Testis (tissue), 2 donors: ENCODE results near the gene CTTNBP2.

Experiments used
- POLR2A ChIP-seq: fragments of 450-650 bp; IDR thresholded peaks from one replicate; pipeline ENCODE4 v1.6.1; 2017; ENCODE audit warnings: antibody characterized with exemption, mild to moderate bottlenecking, moderate library complexity
- TF ChIP-seq, protein P1 (sequence below), 3 experiments: fragments of 450-650 bp in 2 of 3; fragments of 200-600 bp in 1 of 3; sonication (generic) in 1 of 3; IDR thresholded peaks; one replicate each; pipeline ENCODE4 v1.5.1; 2016 to 2019; ENCODE audit warnings: antibody characterized with exemption in 3 of 3, mild to moderate bottlenecking in 2 of 3, moderate library complexity in 1 of 3

DNA sequence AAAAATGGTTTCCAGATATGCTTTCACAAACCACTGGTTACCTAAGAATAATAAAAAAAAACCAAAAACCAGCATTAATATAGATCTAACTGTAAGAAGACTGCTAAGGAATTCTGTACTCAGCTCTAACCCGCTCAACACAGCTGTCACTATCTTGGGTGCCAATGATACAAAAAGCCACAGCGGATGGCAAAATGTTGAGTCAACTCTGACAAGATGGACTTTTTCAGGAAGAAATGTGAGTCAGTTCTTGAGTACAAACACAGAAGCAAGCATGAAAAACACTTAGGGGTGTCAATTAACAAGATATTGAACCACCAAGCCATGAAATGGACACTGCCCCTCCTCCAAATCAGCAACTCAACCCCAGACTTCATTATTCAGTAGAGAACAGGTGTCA lies 55.0 kb downstream of the CTTNBP2 start:
- TF ChIP-seq, protein P1, sequence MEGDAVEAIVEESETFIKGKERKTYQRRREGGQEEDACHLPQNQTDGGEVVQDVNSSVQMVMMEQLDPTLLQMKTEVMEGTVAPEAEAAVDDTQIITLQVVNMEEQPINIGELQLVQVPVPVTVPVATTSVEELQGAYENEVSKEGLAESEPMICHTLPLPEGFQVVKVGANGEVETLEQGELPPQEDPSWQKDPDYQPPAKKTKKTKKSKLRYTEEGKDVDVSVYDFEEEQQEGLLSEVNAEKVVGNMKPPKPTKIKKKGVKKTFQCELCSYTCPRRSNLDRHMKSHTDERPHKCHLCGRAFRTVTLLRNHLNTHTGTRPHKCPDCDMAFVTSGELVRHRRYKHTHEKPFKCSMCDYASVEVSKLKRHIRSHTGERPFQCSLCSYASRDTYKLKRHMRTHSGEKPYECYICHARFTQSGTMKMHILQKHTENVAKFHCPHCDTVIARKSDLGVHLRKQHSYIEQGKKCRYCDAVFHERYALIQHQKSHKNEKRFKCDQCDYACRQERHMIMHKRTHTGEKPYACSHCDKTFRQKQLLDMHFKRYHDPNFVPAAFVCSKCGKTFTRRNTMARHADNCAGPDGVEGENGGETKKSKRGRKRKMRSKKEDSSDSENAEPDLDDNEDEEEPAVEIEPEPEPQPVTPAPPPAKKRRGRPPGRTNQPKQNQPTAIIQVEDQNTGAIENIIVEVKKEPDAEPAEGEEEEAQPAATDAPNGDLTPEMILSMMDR (IDR thresholded peaks at IDR 0.05): no peak
- TF ChIP-seq POLR2A: no peak
